Mucosa of stomach (tissue), 1 donor: ENCODE measurements around the gene NSMF.

Experiments used
- H3K27me3 ChIP-seq: one replicate; pipeline ENCODE4 v1.7.0; 2013; ENCODE audit warnings: mild to moderate bottlenecking, low read length; ENCODE audit not compliant: control insufficient read depth, insufficient read depth
- H3K36me3 ChIP-seq: one replicate; pipeline ENCODE4 v1.7.0; 2013; ENCODE audit warnings: low read length; ENCODE audit not compliant: control insufficient read depth, insufficient read depth
- H3K4me1 ChIP-seq: one replicate; pipeline ENCODE4 v1.7.0; 2013; ENCODE audit warnings: mild to moderate bottlenecking, low read length; ENCODE audit not compliant: control insufficient read depth, insufficient read depth
- H3K4me3 ChIP-seq: one replicate; pipeline ENCODE4 v1.7.0; 2013; ENCODE audit warnings: low read length
- H3K9ac ChIP-seq: one replicate; pipeline ENCODE4 v1.7.0; 2013; ENCODE audit warnings: mild to moderate bottlenecking, low read length, moderate library complexity
- H3K9me3 ChIP-seq: one replicate; pipeline ENCODE4 v1.7.0; 2013; ENCODE audit warnings: mild to moderate bottlenecking, low read length, moderate library complexity; ENCODE audit not compliant: control insufficient read depth
- donor health status: Pancreatic carcinoma.

Gene NSMF

GRCh38 chr9:137426018-137426681 is 33.0 kb downstream of the NSMF start:
- Histone ChIP-seq H3K27me3 (no peaks in the 10 kb centered on the region), H3K4me3 (no peak overlapping the region), H3K9me3 (no peaks in the 10 kb centered on the region), H3K9ac (no peak overlapping the region), H3K4me1 (peaks cover 30% of the 10 kb centered on the region), H3K36me3 (no peaks in the 10 kb centered on the region)

GRCh38 chr9:137423514-137424291 is 35.4 kb downstream of the NSMF start:
- H3K4me3 ChIP-seq: peak overlapping the region; percentile 90
- H3K9me3 ChIP-seq: no peaks in the 10 kb centered on the region
- H3K27me3 ChIP-seq: no peaks in the 10 kb centered on the region
- H3K9ac ChIP-seq: peak overlapping the region; percentile 88
- no peaks in the 10 kb centered on the region for H3K36me3 ChIP-seq
- peaks cover 22% of the 10 kb centered on the region for H3K4me1 ChIP-seq

GRCh38 chr9:137422604-137423513 is 36.3 kb downstream of the NSMF start, which contains the start of the genes EXD3 and NOXA1:
EXD3 (minus strand) TSS chr9:137423162; CDS start chr9:137395357, 27,805 bp downstream.
NOXA1 (plus strand) TSS chr9:137423393; CDS start chr9:137423530, 137 bp downstream.
- H3K4me1 ChIP-seq: peaks cover 18% of the 10 kb centered on the region
- peak within 1 kb of the TSS; percentile 90 for H3K4me3 ChIP-seq
- no peaks in the 10 kb centered on the region for H3K27me3 ChIP-seq

GRCh38 chr9:137421838-137422603 is 37.1 kb downstream of the NSMF start:
- H3K4me3 ChIP-seq: peak overlapping the region; percentile 62
- H3K9me3 ChIP-seq: no peaks in the 10 kb centered on the region
- peaks cover 18% of the 10 kb centered on the region for H3K4me1 ChIP-seq
- no peaks in the 10 kb centered on the region for H3K27me3 ChIP-seq
- no peaks in the 10 kb centered on the region for H3K36me3 ChIP-seq
- peak overlapping the region; percentile 88 for H3K9ac ChIP-seq

More at GRCh38 chr9:137422604-137423513, 36.3 kb downstream of the NSMF start, which contains the start of the genes EXD3 and NOXA1:
- Histone ChIP-seq H3K9me3 (no peaks in the 10 kb centered on the region), H3K36me3 (no peaks in the 10 kb centered on the region), H3K9ac (peak within 1 kb of the TSS; percentile 88)

GRCh38 chr9:137417161-137418021 is 41.7 kb downstream of the NSMF start:
- H3K36me3 ChIP-seq: no peaks in the 10 kb centered on the region
- H3K27me3 ChIP-seq: no peaks in the 10 kb centered on the region
- no peaks in the 10 kb centered on the region for H3K9me3 ChIP-seq
- peak overlapping the region; percentile 22 for H3K9ac ChIP-seq
- peaks cover 24% of the 10 kb centered on the region for H3K4me1 ChIP-seq
- no peak overlapping the region for H3K4me3 ChIP-seq

GRCh38 chr9:137416563-137417151 is 42.5 kb downstream of the NSMF start:
- H3K4me3 ChIP-seq: no peak overlapping the region
- no peaks in the 10 kb centered on the region for H3K27me3 ChIP-seq
- no peaks in the 10 kb centered on the region for H3K36me3 ChIP-seq
- no peaks in the 10 kb centered on the region for H3K9me3 ChIP-seq
- peaks cover 25% of the 10 kb centered on the region for H3K4me1 ChIP-seq
- no peak overlapping the region for H3K9ac ChIP-seq

GRCh38 chr9:137416006-137416562 is 43.0 kb downstream of the NSMF start:
- Histone ChIP-seq H3K4me1 (peaks cover 29% of the 10 kb centered on the region), H3K27me3 (no peaks in the 10 kb centered on the region), H3K36me3 (no peaks in the 10 kb centered on the region), H3K9ac (no peak overlapping the region), H3K4me3 (no peak overlapping the region), H3K9me3 (no peaks in the 10 kb centered on the region)

GRCh38 chr9:137415451-137415850 is 43.7 kb downstream of the NSMF start:
- peaks cover 32% of the 10 kb centered on the region for H3K4me1 ChIP-seq
- no peak overlapping the region for H3K9ac ChIP-seq
- H3K9me3 ChIP-seq: no peaks in the 10 kb centered on the region
- H3K36me3 ChIP-seq: no peaks in the 10 kb centered on the region
- no peak overlapping the region for H3K4me3 ChIP-seq
- no peaks in the 10 kb centered on the region for H3K27me3 ChIP-seq

GRCh38 chr9:137412431-137412830 is 46.7 kb downstream of the NSMF start:
- Histone ChIP-seq H3K27me3 (no peaks in the 10 kb centered on the region), H3K9ac (peak overlapping the region; percentile 43), H3K36me3 (no peaks in the 10 kb centered on the region), H3K4me1 (peaks cover 28% of the 10 kb centered on the region), H3K9me3 (no peaks in the 10 kb centered on the region), H3K4me3 (no peak overlapping the region)

GRCh38 chr9:137411645-137412380 is 47.3 kb downstream of the NSMF start:
- Histone ChIP-seq H3K4me1 (peaks cover 32% of the 10 kb centered on the region), H3K4me3 (no peak overlapping the region), H3K9ac (peak overlapping the region; percentile 43), H3K36me3 (no peaks in the 10 kb centered on the region), H3K9me3 (no peaks in the 10 kb centered on the region), H3K27me3 (no peaks in the 10 kb centered on the region)
